SJSA1 (cell line): ENCODE measurements around the gene DOLPP1. TPM values are rescaled to one million over a fixed set of nuclear protein-coding genes. Genes with fewer than 3 reads are reported as not detected.

Source experiments
- DNase-seq, 2 experiments: peaks; one replicate each; pipeline ENCODE4 v3.0.0-alpha.2; 2015 to 2020; ENCODE audit warnings: low spot score in 2 of 2, low read depth in 1 of 2
- H3K27ac ChIP-seq: fragments of 250-450 bp; sonication (Bioruptor Pico); 2 replicates; pipeline ENCODE4 v1.5.1; 2020; ENCODE audit warnings: mild to moderate bottlenecking, moderate library complexity
- H3K27me3 ChIP-seq: fragments of 250-450 bp; sonication (Bioruptor Pico); replicated peaks from 2 replicates; pipeline ENCODE4 v1.5.1; 2020; ENCODE audit warnings: mild to moderate bottlenecking, moderate library complexity
- H3K36me3 ChIP-seq: fragments of 250-450 bp; sonication (Bioruptor Pico); 2 replicates; pipeline ENCODE4 v1.5.1; 2020; ENCODE audit warnings: mild to moderate bottlenecking
- H3K4me1 ChIP-seq: fragments of 250-450 bp; sonication (Bioruptor Pico); replicated peaks from 2 replicates; pipeline ENCODE4 v1.6.1; 2021; ENCODE audit warnings: mild to moderate bottlenecking
- H3K4me3 ChIP-seq: fragments of 250-450 bp; sonication (Bioruptor Pico); 2 replicates; pipeline ENCODE4 v1.5.1; 2020; ENCODE audit warnings: mild to moderate bottlenecking
- H3K9me3 ChIP-seq: fragments of 250-450 bp; sonication (Bioruptor Pico); replicated peaks from 2 replicates; pipeline ENCODE4 v1.5.1; 2020; ENCODE audit warnings: mild to moderate bottlenecking
- total RNA-seq: library from RNA; depleted of rRNA; stranded (reverse); fragments of >200 nt; shearing (Covaris generic); gene quantifications from 2 replicates; pipeline ENCODE4 v1.2.3, GENCODE V29; 2014

The DOLPP1 gene
- total RNA-seq, 1 experiment from 2014 or later = 24.4 TPM

DNA sequence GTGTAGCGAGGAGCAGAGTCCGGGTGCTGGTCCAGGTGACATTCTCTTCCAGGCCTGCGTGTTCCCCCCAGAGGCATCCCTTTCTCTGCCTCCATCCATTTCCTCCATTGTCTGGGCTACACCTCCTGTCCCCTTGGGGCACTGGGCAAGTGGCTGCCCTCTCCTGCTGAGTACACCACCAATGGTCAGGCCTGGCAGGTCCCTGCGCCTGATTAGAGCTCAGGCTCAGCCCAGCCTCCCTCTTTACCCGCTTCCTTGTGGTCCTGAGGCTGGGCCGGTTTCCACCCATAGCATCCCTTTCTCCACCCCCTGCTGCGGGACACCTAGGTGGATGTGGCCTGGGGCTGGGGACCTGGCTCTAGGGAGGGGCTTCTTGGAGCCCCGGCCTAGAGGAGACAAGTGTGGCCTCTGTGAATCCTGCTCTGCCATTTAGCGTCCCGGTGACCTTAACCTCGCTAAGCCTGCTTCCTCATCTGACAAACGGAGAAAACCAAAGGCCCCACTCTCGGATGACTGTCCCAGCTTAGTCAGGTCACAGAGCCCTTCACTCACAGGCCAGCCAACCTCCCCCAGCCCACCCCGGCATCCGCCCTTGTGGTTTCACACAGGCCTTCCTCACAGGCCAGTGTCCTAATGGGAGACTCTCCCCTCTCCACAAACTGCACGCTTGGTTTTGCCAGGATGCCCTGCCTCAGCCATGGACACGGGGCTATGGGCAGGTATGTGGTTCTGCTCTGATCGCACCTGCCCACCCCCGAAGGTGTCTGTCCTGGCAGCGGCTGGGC lies 12.9 kb downstream of the DOLPP1 start:
- DNase-seq = no peak
- H3K27ac ChIP-seq = no peak overlapping the region
- H3K27me3 ChIP-seq = no peaks in the 10 kb centered on the region
- no peaks in the 10 kb centered on the region for H3K9me3 ChIP-seq
- peaks cover 11% of the 10 kb centered on the region for H3K36me3 ChIP-seq
- H3K4me3 ChIP-seq = no peak overlapping the region
- no peaks in the 10 kb centered on the region for H3K4me1 ChIP-seq

- no peak overlapping the region for H3K27ac ChIP-seq
- H3K9me3 ChIP-seq = no peaks in the 10 kb centered on the region
- no peaks in the 10 kb centered on the region for H3K4me1 ChIP-seq
- H3K36me3 ChIP-seq = peaks cover 7% of the 10 kb centered on the region
- H3K27me3 ChIP-seq = no peaks in the 10 kb centered on the region
- no peak overlapping the region for H3K4me3 ChIP-seq
- no peak for DNase-seq
These were observed 13.7 kb downstream of the DOLPP1 start for GRCh38 chr9:129094387-129095169.

- H3K4me1 ChIP-seq = no peaks in the 10 kb centered on the region
- H3K27me3 ChIP-seq = no peaks in the 10 kb centered on the region
- H3K4me3 ChIP-seq = no peak overlapping the region
- H3K36me3 ChIP-seq = 0 out of 2 replicates have a peak, but pooled peaks cover 2% of the 10 kb centered on the region
- peak in 1 of 2 experiments; percentile 30 for DNase-seq
- H3K9me3 ChIP-seq = no peaks in the 10 kb centered on the region
- no peak overlapping the region for H3K27ac ChIP-seq
These were observed 14.3 kb downstream of the DOLPP1 start for GRCh38 chr9:129095170-129095667.

GRCh38 chr9:129095908-129096307 lies 15.0 kb downstream of the DOLPP1 start:
- Histone ChIP-seq H3K4me3 (no peak overlapping the region), H3K27ac (no peak overlapping the region), H3K4me1 (no peaks in the 10 kb centered on the region), H3K36me3 (0 out of 2 replicates have a peak, but pooled peaks cover 2% of the 10 kb centered on the region), H3K27me3 (no peaks in the 10 kb centered on the region), H3K9me3 (no peaks in the 10 kb centered on the region)
- DNase-seq = no peak

GRCh38 chr9:129097671-129098306 lies 16.9 kb downstream of the DOLPP1 start:
- no peak overlapping the region for H3K4me3 ChIP-seq
- H3K27me3 ChIP-seq = no peaks in the 10 kb centered on the region
- H3K36me3 ChIP-seq = 0 out of 2 replicates have a peak, but pooled peaks cover 2% of the 10 kb centered on the region
- H3K9me3 ChIP-seq = no peaks in the 10 kb centered on the region
- no peak overlapping the region for H3K27ac ChIP-seq
- no peaks in the 10 kb centered on the region for H3K4me1 ChIP-seq
- no peak for DNase-seq

GRCh38 chr9:129098328-129098727 lies 17.4 kb downstream of the DOLPP1 start:
- no peaks in the 10 kb centered on the region for H3K4me1 ChIP-seq
- no peaks in the 10 kb centered on the region for H3K9me3 ChIP-seq
- no peaks in the 10 kb centered on the region for H3K27me3 ChIP-seq
- no peak for DNase-seq
- 0 out of 2 replicates have a peak, but pooled peaks cover 2% of the 10 kb centered on the region for H3K36me3 ChIP-seq
- no peak overlapping the region for H3K4me3 ChIP-seq
- H3K27ac ChIP-seq = no peak overlapping the region

- no peaks in the 10 kb centered on the region for H3K9me3 ChIP-seq
- H3K4me3 ChIP-seq = no peak overlapping the region
- 0 out of 2 replicates have a peak, but pooled peaks cover 2% of the 10 kb centered on the region for H3K36me3 ChIP-seq
- no peak for DNase-seq
- H3K27ac ChIP-seq = no peak overlapping the region
- H3K4me1 ChIP-seq = no peaks in the 10 kb centered on the region
- H3K27me3 ChIP-seq = no peaks in the 10 kb centered on the region
These were observed 19.7 kb downstream of the DOLPP1 start for GRCh38 chr9:129100383-129101169.

DNA sequence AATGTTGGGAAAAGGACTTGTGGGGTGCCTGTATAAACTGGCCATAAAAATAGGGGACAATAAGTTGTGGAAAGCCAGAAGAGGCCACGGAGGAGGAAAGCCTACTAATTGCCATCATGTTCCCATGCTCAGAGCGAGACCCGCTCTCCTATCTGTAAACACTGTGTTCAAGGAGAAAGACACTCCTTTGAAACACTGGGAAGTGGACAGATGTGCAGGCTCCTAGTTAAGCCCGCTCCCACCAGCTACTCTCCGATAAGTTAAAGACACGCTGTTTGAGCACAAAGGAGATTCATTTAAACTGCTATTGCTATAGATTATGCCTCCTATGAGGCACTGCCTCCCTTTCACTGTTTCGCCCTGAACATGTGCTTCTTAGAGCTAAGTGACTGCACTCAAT lies 20.4 kb downstream of the DOLPP1 start:
- DNase-seq = no peak
- H3K27ac ChIP-seq = no peak overlapping the region
- no peaks in the 10 kb centered on the region for H3K27me3 ChIP-seq
- no peaks in the 10 kb centered on the region for H3K4me1 ChIP-seq
- 0 out of 2 replicates have a peak, but pooled peaks cover 2% of the 10 kb centered on the region for H3K36me3 ChIP-seq
- no peaks in the 10 kb centered on the region for H3K9me3 ChIP-seq
- H3K4me3 ChIP-seq = no peak overlapping the region

DNA sequence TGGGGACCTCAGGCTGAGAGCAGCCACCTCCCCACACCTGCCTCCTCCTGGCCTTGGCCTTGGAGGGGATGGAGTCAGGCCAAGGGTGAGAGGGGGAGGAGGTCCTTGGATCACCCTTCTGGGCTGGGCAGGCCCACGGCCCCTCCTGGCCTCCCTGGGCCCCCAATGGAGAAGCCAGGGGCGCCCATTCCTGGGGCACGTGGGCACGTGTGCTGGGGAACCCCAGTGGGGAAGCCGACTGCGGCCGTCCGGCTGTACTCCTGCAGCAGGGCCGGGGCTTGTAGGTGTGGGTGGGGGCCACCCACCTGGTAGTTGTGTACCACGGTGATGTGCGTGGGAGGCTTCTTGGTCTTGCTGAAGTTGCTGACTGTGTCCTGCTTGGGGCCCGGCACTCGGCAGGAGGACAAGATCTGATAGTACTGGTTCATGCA lies 21.2 kb downstream of the DOLPP1 start:
- peaks cover 2% of the 10 kb centered on the region; the same call in 1 of the 2 replicates for H3K36me3 ChIP-seq
- no peak overlapping the region for H3K27ac ChIP-seq
- DNase-seq = no peak
- no peaks in the 10 kb centered on the region for H3K27me3 ChIP-seq
- H3K4me3 ChIP-seq = no peak overlapping the region
- no peaks in the 10 kb centered on the region for H3K4me1 ChIP-seq
- H3K9me3 ChIP-seq = no peaks in the 10 kb centered on the region

DNA sequence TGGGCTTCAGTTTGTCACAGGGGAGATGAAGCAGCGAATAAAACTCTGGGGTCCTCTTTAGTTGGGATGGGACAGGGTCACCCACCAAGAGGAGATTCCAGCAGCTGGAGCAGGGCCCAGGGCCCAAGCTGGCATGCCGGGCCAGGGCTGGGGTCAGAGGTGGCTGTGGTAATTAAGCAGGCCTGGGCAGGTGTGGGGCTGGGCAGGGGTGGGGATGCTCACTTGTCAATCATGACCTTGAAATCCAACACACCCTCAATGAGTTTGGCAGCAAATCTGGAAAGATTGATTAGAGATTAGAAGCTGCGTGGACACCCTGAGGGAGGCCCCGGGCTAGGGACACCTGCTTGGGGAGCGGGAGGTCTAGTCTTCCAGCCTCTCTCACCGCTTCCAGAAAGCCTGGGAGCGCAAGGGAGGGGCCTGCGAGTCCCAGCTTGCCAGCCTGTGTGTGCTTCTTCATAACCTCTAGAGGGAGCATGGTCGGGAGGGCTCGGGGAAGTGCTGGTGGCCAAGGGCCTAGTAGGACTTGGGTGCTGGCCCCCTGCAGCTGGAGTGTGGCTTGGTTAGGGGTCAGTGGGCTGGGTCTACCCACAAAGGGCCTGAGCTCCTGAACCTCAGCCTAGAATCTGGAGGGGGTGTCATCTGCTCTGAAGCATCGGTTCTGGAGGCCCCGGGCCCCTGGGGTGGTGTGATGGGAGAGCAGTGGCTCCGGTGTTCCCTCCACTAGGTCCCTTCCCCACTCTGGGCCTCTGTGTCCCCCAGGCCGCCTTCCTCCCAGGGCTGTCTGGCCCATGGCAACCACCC lies 22.1 kb downstream of the DOLPP1 start:
- Histone ChIP-seq H3K27ac (no peak overlapping the region), H3K27me3 (no peaks in the 10 kb centered on the region), H3K36me3 (peaks cover 7% of the 10 kb centered on the region), H3K4me3 (no peak overlapping the region), H3K4me1 (no peaks in the 10 kb centered on the region), H3K9me3 (no peaks in the 10 kb centered on the region)
- peak in 1 of 2 experiments; percentile 64 for DNase-seq

- Histone ChIP-seq H3K9me3 (no peaks in the 10 kb centered on the region), H3K27ac (no peak overlapping the region), H3K4me3 (no peak overlapping the region), H3K27me3 (no peaks in the 10 kb centered on the region), H3K36me3 (peaks cover 7% of the 10 kb centered on the region), H3K4me1 (no peaks in the 10 kb centered on the region)
- DNase-seq = no peak
These were observed 22.7 kb downstream of the DOLPP1 start for GRCh38 chr9:129103595-129103965.

GRCh38 chr9:129104051-129104450 lies 23.1 kb downstream of the DOLPP1 start:
- H3K4me1 ChIP-seq = no peaks in the 10 kb centered on the region
- H3K27me3 ChIP-seq = no peaks in the 10 kb centered on the region
- peaks cover 7% of the 10 kb centered on the region for H3K36me3 ChIP-seq
- no peak overlapping the region for H3K4me3 ChIP-seq
- no peak overlapping the region for H3K27ac ChIP-seq
- DNase-seq = no peak
- H3K9me3 ChIP-seq = no peaks in the 10 kb centered on the region
